Mucosa of stomach (tissue), 1 donor: ENCODE results near the gene GBX2.
"Not testable (repeated sequence)": the region's sequence is repeated elsewhere in the genome, so short reads cannot be mapped to it uniquely, and the experiment has no call there.

Experiments used
- H3K27me3 ChIP-seq: one replicate; pipeline ENCODE4 v1.7.0; 2013; ENCODE audit warnings: mild to moderate bottlenecking, low read length; ENCODE audit not compliant: control insufficient read depth, insufficient read depth
- H3K36me3 ChIP-seq: one replicate; pipeline ENCODE4 v1.7.0; 2013; ENCODE audit warnings: low read length; ENCODE audit not compliant: control insufficient read depth, insufficient read depth
- H3K4me1 ChIP-seq: one replicate; pipeline ENCODE4 v1.7.0; 2013; ENCODE audit warnings: mild to moderate bottlenecking, low read length; ENCODE audit not compliant: control insufficient read depth, insufficient read depth
- H3K4me3 ChIP-seq: one replicate; pipeline ENCODE4 v1.7.0; 2013; ENCODE audit warnings: low read length
- H3K9ac ChIP-seq: one replicate; pipeline ENCODE4 v1.7.0; 2013; ENCODE audit warnings: mild to moderate bottlenecking, low read length, moderate library complexity
- H3K9me3 ChIP-seq: one replicate; pipeline ENCODE4 v1.7.0; 2013; ENCODE audit warnings: mild to moderate bottlenecking, low read length, moderate library complexity; ENCODE audit not compliant: control insufficient read depth
- donor health status: Pancreatic carcinoma.

Gene GBX2

DNA sequence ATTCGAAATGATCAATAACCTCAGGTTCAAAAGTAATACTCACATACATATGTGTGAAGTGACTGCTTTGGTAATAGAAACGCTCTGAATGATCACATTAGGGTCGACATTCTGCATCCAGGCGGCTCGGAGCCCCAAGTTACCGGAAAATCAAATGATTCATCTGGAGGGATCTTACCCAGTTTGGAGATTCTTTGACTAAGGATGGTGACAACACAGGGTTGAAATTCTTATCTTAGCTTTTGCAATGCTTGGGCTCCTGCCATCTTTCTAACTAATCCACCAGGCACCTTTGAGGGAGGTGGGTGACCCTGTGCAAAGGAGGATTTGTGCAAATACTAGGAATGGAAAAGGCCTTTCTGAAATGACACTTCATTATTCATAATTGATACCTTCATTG, 10.8 kb downstream of the GBX2 start:
- H3K4me3 ChIP-seq, result no peak overlapping the region
- peaks cover 56% of the 10 kb centered on the region for H3K27me3 ChIP-seq
- H3K9me3 ChIP-seq, result no peaks in the 10 kb centered on the region
- H3K36me3 ChIP-seq, result no peaks in the 10 kb centered on the region
- no peaks in the 10 kb centered on the region for H3K4me1 ChIP-seq
- no peak overlapping the region for H3K9ac ChIP-seq

DNA sequence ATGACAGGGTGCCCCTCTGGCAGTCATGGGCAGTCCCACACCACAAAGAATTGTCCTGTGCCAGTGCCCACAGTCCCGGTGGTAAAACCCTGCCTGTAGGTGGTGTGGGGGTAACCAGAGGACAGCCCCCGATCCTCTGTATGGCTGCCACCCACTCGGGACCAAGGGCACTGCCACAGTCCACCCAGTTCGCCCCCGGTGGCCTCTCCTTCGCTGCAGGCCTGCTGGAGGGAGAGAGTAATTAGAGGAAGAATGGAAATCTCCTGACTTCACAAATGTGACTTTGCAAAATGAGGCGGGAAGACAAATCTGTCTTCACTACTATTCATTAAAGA, 11.4 kb downstream of the GBX2 start:
- Histone ChIP-seq H3K27me3 (peaks cover 50% of the 10 kb centered on the region), H3K9me3 (no peaks in the 10 kb centered on the region), H3K4me3 (no peak overlapping the region), H3K9ac (no peak overlapping the region), H3K4me1 (no peaks in the 10 kb centered on the region), H3K36me3 (no peaks in the 10 kb centered on the region)

DNA sequence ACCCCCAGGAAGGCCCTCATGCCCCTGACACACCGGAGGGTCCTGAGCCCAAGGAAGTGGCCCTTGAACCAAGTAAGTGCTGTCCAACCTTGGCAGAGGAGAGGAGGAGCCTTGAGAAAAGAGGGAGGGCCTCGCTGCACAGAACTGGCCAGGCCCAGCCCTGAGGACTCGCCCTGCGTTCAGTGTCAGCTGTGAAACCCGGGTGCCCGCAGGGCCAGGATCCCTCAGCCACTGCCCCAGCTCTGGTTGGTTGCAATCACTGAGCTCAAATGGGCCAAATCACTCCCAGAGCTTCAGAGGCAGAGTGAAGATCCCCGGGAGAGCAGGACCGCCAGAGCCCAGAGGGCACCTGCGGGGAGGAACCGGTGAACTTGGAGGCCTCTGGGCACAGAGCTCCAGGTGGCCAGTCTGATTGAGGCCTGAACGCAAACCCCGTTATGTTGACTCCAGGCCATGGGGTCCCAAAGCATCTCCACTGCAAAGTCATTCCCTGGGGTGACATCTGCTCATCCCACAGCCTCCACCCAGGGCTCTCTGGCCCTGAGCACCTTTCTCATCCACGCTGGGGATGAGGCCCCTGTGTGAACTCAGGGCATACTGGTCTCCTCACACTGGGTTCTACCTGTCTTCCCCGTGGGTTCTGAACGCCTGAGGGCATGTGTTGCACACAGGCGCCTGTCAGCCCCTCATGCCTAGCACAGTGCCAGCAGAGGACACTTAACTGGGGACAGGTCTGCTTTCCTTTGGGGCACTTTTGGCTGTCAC, 11.9 kb downstream of the GBX2 start:
- H3K27me3 ChIP-seq, result peaks cover 45% of the 10 kb centered on the region
- no peaks in the 10 kb centered on the region for H3K9me3 ChIP-seq
- H3K9ac ChIP-seq, result no peak overlapping the region
- no peaks in the 10 kb centered on the region for H3K36me3 ChIP-seq
- no peaks in the 10 kb centered on the region for H3K4me1 ChIP-seq
- no peak overlapping the region for H3K4me3 ChIP-seq

DNA sequence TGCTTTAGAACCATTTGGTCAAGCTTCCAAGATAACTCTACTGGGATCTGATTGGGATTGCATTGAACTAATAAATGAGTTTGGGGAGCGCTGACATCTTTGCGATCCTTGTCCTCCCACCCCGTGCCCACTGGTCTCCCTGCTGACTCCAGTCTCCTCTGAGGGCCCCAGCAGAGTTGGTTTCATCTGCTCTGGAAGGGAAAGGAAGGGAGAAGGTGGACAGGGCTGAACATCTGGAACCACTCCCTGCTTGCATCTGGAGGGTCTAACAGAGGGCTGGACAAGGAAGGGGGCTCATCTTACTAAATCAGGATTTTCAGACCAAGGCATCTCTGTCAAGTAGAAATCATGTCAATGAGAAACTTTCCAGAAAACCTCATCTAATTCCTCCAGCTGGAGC, 12.8 kb downstream of the GBX2 start:
- Histone ChIP-seq H3K4me3 (no peak overlapping the region), H3K9ac (no peak overlapping the region), H3K4me1 (no peaks in the 10 kb centered on the region), H3K9me3 (no peaks in the 10 kb centered on the region), H3K36me3 (no peaks in the 10 kb centered on the region), H3K27me3 (peaks cover 36% of the 10 kb centered on the region)

DNA sequence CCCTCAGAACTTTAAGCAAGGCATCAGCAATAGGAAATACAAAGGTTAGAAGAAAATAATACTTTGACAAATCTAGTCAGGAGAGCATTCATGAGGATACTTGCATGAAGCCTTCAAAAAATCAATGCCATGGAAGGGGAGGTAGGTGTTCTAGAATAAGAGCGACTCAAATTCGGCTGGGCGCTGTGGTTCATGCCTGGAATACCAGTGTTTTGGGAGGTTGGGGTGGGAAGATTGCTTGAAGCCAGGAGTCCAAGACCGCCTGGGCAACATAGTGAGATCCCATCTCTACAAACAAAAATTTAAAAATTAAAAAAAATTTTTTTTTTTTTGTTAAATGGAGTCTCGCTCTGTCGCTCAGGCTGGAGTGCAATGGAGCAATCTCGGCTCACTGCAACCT, 21.8 kb downstream of the GBX2 start:
- Histone ChIP-seq H3K4me1 (no peaks in the 10 kb centered on the region), H3K27me3 (no peaks in the 10 kb centered on the region), H3K9me3 (no peaks in the 10 kb centered on the region), H3K36me3 (no peaks in the 10 kb centered on the region), H3K4me3 (no peak overlapping the region), H3K9ac (no peak overlapping the region)

DNA sequence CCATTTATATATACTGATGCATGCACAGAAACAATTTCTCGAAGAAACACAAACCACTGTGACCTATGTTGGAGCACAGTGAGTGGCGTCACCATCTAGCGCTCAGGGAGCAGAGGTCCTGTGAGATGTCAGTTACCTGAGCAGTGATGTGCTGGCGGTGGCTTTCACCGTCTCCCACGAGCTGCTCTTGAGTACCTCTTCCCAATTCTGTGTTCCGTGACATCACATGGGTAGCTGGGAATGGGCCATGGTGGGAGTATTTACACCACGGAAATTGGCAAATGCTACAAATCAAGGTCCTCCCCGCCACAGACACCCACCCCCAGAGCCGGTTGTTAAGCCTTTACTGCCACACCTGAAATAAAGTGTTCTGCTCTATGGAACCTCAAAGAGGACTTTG, 24.4 kb downstream of the GBX2 start:
- Histone ChIP-seq H3K9ac (no peak overlapping the region), H3K36me3 (no peaks in the 10 kb centered on the region)

DNA sequence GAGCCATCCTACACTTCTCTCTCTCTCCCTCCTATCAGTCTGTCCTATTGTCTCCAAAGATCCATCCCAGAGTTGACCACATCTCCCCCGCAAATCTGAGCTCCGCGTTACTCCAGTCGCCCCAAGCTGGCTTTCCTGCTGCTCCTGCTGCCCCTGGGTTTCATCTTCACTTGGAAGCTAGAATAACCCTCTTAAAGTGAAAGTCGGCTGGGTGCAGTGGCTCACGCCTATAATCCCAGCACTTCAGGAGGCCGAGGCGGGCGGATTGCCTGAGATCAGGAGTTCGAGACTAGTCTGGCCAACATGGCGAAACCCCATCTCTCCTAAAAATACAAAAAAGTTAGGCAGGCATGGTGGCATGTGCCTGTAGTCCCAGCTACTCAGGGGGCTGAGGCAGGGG, 26.6 kb downstream of the GBX2 start:
- not testable (repeated sequence) for H3K36me3 ChIP-seq, H3K4me3 ChIP-seq, H3K4me1 ChIP-seq, H3K9ac ChIP-seq, H3K27me3 ChIP-seq, H3K9me3 ChIP-seq

More for the DNA sequence above, 24.4 kb downstream of the GBX2 start:
- Histone ChIP-seq H3K27me3 (no peaks in the 10 kb centered on the region), H3K4me1 (no peaks in the 10 kb centered on the region), H3K9me3 (no peaks in the 10 kb centered on the region), H3K4me3 (no peak overlapping the region)

DNA sequence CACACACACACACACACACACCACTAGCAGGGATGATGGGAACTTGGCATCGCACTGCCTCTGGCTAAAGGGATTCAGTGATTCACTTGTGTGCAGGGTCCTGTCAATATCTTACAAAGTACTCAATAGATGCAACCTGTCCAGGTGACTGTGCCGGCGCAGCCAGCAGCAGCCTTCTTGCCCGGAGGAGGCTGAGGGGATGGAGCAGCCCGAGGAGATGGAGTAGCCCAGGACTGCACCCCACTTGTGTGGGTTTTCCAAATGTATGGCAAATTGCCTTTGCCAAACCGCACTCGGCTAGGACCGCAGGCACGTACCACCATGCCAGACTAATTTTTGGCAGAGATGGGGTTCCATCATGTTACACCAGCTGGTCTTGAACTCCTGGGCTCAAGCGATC, 31.1 kb downstream of the GBX2 start:
- no peaks in the 10 kb centered on the region for H3K4me1 ChIP-seq
- H3K4me3 ChIP-seq, result no peak overlapping the region
- no peaks in the 10 kb centered on the region for H3K36me3 ChIP-seq
- H3K9ac ChIP-seq, result no peak overlapping the region
- H3K9me3 ChIP-seq, result no peaks in the 10 kb centered on the region
- H3K27me3 ChIP-seq, result no peaks in the 10 kb centered on the region

DNA sequence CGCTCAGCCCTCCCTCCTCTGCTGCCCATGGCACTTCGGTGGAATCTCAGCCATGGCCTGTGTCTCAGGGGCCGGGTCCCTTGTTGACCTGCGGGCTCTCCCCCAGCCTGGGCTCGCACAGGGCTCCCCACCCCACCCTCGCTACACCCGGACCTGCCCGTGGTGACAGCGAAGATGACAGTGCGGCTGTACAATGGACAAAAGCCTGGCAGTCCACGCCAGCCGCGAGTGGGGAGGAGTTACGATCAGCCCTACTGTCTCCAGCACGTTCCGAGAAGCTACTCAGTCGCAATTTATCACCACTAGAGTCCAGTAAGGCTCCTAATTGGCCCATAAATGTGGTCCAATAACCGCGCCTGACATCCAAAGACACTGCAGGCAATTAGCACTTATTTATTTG, 31.6 kb downstream of the GBX2 start:
- H3K36me3 ChIP-seq, result no peaks in the 10 kb centered on the region
- no peaks in the 10 kb centered on the region for H3K27me3 ChIP-seq
- H3K9ac ChIP-seq, result no peak overlapping the region
- no peaks in the 10 kb centered on the region for H3K9me3 ChIP-seq
- H3K4me3 ChIP-seq, result no peak overlapping the region
- no peaks in the 10 kb centered on the region for H3K4me1 ChIP-seq

DNA sequence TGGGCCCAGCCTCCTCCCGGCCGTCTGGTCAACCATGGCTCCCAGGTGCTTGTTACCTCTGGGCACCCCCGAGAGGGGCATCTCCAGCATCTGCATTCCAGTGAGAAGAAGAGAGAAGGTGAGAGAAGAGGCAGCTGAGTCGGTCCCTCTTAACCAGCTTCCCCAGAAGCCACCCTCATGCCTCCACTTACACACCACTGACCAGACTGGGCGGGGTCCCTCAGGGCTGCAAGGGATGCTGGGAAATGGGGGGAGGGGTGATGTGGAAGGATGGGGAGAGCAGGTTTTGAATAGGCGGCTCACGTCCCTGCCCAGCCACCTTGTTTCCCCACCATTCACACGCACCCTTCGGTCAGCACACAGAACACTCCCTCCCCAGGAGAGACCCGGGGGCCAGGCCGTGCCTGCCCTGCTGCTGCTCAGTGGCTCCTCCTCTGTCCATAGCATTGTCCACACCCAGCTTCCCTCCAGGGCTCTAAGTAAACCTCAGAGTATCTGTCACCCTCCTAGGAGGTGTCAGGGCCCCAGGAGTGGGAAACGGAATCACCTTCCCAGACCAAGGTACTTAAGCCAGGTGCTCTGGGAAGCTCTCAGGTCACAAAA, 34.7 kb downstream of the GBX2 start:
- Histone ChIP-seq H3K9ac (no peak overlapping the region), H3K9me3 (no peaks in the 10 kb centered on the region)

DNA sequence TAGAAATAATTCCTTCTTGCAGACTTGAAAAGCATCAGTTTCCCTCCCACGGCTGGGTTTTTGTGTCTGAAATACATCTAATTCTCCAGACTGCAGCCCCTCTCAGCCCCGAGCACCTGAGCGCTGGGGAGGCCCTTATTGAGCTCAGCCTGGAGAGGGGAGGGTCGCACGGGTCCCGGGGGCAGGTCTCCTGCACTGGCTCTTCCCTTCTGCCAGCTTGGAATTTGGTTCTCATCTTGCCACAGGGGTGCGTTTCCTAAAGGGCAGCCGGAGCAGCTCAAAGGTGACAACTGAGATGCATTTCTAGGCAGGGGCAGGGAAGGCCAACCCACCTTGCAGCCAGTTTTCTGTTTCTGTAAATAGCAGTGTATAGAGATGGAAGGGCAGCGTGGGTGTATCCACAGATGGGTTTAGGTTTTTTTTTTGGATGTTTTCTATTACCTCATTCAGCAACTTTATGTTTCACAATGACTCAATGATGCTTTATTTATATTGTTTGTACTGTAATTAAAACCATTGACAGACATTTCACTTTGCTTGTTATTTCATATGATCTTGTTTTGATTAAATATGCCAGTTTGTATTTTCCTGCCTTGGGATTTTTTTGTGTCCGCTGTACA, 37.0 kb downstream of the GBX2 start:
- Histone ChIP-seq H3K4me1 (no peaks in the 10 kb centered on the region), H3K36me3 (no peaks in the 10 kb centered on the region)

More for the DNA sequence above, 34.7 kb downstream of the GBX2 start:
- Histone ChIP-seq H3K36me3 (no peaks in the 10 kb centered on the region), H3K4me1 (no peaks in the 10 kb centered on the region), H3K27me3 (no peaks in the 10 kb centered on the region), H3K4me3 (no peak overlapping the region)

DNA sequence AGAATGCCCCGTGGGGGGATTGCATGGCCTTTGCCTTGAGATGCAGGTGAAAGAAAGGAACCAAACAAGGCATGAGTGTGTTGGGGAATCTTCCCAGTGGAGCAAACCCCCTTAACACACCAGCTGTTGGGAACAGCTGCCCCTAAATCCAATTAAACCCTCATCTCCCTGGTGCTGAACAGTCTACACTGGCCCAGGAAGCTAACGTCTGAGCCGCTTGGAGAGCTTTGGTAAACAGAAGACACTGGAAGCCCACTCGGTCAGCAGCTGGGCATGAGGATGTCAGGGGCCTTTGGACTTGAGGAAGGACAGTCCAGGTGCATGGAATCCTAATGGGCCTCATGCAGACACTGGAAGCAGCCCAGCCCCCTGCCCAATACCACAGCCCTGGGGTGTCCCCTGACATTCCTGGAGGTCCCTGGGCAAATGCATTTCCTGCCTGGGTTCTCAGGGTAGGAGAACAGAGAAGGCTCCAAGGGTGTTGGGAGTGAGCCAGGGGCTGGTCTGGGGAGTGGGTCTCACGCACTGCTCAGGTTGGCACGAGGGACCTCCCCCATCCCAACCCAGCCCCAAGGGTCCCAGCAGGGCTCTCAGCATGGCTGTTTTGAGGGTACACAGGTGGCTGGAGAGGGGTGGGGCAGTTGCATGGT, 37.7 kb downstream of the GBX2 start:
- no peaks in the 10 kb centered on the region for H3K27me3 ChIP-seq

More for the DNA sequence above, 37.0 kb downstream of the GBX2 start:
- Histone ChIP-seq H3K9me3 (no peaks in the 10 kb centered on the region), H3K4me3 (no peak overlapping the region), H3K9ac (no peak overlapping the region), H3K27me3 (no peaks in the 10 kb centered on the region)

More for the DNA sequence above, 37.7 kb downstream of the GBX2 start:
- Histone ChIP-seq H3K4me3 (no peak overlapping the region), H3K4me1 (no peaks in the 10 kb centered on the region), H3K9ac (no peak overlapping the region), H3K9me3 (no peaks in the 10 kb centered on the region), H3K36me3 (no peaks in the 10 kb centered on the region)
